ENCODE measurements around the gene MAST4. TPM values are rescaled to one million over a fixed set of nuclear protein-coding genes. Genes with fewer than 3 reads are reported as not detected.
A peak's percentile ranks its signal among the peaks of the same experiment; 100 is the strongest.
"Not testable (repeated sequence)": the region's sequence is repeated elsewhere in the genome, so short reads cannot be mapped to it uniquely, and the experiment has no call there.

The MAST4 gene
- total RNA-seq, 2 experiments from 2014 or later = 27.7 to 28.8 TPM

DNA sequence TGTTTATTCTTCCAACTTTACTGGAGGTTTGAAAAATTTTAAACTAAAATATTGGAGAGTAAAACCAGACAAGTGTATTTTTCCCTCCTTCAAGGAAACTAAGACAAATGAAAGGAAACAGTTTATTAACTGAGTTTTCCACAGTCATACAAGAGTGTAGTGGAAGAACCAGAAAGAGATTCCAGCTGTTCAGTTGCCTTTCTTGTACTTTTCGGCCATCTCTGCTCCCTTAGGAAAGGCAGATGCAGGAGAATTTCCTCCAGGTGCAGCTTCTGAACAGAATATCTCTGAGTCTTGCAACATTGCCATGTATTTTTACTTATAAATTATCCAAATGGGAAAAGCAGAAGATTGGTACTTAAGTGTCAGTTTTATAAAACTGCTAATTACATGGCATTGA, 217.1 kb downstream of the MAST4 start:
- intact Hi-C loops (cut with micrococcal nuclease) = loop anchor here (5.0 kb wide), 1 partner anchor 339 kb away; no protein-coding TSS in a partner anchor
- H3K4me1 Mint-ChIP-seq (ENCODE audit: low read depth) = peaks cover 3% of the 10 kb centered on the region
- peaks cover 2% of the 10 kb centered on the region for H3K27me3 Mint-ChIP-seq (ENCODE audit: low read depth)
- no peaks in the 10 kb centered on the region for H3K36me3 Mint-ChIP-seq (ENCODE audit: low read depth)
- no peaks in the 10 kb centered on the region for H3K9me3 Mint-ChIP-seq
- no peak overlapping the region for H3K27ac Mint-ChIP-seq
- no peak for DNase-seq
- H3K4me3 Mint-ChIP-seq = no peak overlapping the region
- CTCF ChIA-PET = interaction anchor here (0.8 to 1.7 kb wide), 3 partner anchors 16 to 50 kb away, joined by 4 to 8 read pairs (median 6); no protein-coding TSS in a partner anchor

DNA sequence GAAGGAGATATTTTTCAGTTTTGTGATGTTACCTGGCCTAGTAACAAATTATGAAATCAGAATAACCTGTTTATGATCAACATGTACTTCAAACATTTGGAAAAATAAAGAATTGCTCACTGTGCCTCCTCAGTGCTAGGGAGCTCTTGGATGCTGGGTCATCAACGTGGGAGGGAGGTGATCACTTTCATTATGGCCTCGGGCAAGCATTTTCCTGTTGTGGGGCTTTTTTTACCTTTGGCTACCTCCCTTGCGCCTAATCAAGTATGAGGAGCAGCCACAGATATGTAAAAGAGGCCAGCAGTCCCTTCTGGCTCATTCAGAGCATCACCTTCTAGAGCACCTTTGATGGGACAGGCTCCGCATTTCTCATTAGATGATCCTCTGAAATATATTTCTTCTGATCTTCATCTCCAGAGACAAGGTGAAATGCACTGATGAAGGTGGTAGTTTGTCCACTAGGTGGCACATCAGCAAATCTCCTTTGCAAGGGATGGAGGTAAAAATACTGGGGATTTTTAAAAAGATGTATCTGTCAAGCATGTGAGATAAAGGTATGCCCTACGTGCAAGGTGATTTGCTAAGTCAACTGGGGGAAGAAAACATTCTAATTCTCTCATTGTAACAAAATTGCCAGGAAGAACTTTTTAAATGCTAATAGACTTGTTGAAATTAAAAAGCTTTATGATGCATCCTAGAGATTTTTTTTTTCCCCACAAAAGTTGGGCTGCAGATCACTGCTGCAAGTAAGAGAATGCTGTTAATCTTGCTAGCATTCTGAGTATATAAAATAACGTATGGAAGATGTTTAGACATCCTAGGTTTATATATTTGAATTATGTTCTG, 218.2 kb downstream of the MAST4 start:
- peaks cover 3% of the 10 kb centered on the region for H3K4me1 Mint-ChIP-seq (ENCODE audit: low read depth)
- CTCF ChIA-PET = interaction anchor here (0.6 to 2.7 kb wide), 15 partner anchors 8 to 394 kb away, joined by 3 to 25 read pairs (median 4); no protein-coding TSS in a partner anchor

DNA sequence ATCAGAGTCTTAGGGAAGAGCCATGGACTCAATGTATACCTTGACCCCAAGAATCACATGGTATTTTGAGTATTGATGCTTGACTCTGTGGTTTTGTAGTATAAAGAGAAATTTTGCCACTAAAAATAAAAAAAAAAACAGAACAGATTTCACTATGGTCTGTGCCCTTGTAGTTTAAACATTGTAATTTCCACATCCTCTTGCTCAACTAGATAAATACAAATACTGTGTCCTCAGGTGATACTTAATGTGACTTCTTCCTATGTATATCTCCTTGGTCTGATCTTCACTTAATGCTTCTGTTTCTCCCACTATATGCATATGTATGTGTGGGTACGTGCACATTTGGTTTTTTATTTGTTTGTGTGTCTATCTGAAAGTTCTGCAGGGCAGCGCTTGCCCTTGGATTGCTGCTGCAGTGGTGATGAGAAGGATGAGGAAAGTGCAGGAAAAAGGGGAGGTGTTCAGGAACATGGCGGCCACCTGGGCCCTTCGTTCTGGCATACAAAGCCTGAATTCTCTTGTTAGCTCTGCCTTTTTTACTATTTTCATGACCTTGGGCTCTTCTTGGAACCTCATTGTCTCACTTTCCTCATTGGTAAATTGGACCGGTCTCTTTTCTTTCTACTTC, 222.2 kb downstream of the MAST4 start:
- intact Hi-C loops (cut with micrococcal nuclease) = no loop called here
- no peak overlapping the region for H3K4me3 Mint-ChIP-seq
- H3K36me3 Mint-ChIP-seq (ENCODE audit: low read depth) = peaks cover 2% of the 10 kb centered on the region
- peaks cover 23% of the 10 kb centered on the region for H3K4me1 Mint-ChIP-seq (ENCODE audit: low read depth)
- no peak for DNase-seq
- H3K27ac Mint-ChIP-seq = peak overlapping the region; percentile 20
- no peaks in the 10 kb centered on the region for H3K27me3 Mint-ChIP-seq (ENCODE audit: low read depth)
- CTCF ChIA-PET = interaction anchor here (0.9 to 1.4 kb wide), 3 partner anchors 22 to 348 kb away, joined by 3 read pairs; no protein-coding TSS in a partner anchor
- no peaks in the 10 kb centered on the region for H3K9me3 Mint-ChIP-seq

More for the DNA sequence above, 218.2 kb downstream of the MAST4 start:
- intact Hi-C loops (cut with micrococcal nuclease) = loop anchor here (1.0 to 5.0 kb wide), 4 partner anchors 16 to 393 kb away; no protein-coding TSS in a partner anchor
- Mint-ChIP-seq H3K36me3 (ENCODE audit: low read depth) (no peaks in the 10 kb centered on the region), H3K4me3 (no peak overlapping the region), H3K27ac (no peak overlapping the region), H3K27me3 (ENCODE audit: low read depth) (no peaks in the 10 kb centered on the region), H3K9me3 (no peaks in the 10 kb centered on the region)
- DNase-seq = peak; percentile 79

DNA sequence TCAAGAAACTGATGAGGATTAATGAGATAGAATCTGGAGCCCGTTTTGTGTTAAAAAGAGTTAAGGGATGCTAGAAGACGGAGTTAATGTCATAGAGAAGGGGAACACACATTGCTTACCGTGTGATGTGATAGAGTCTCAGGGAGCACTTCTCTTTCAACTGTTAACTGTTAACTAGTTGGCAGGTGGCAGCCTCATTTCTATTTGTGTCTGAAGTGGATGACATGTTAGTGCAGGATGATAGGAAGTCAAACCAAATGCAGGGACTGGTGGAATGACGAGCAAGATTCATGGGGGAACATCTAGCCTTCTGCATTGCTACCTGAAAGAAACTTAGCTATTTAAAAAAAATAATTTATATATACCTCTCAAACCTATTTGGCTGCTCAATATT, 222.7 kb downstream of the MAST4 start:
- intact Hi-C loops (cut with micrococcal nuclease) = no loop called here
- no peak for DNase-seq
- CTCF ChIA-PET = no interaction called here
- Mint-ChIP-seq H3K36me3 (ENCODE audit: low read depth) (peaks cover 2% of the 10 kb centered on the region), H3K4me1 (ENCODE audit: low read depth) (peaks cover 26% of the 10 kb centered on the region), H3K27ac (no peak overlapping the region), H3K4me3 (no peak overlapping the region), H3K9me3 (peaks cover 1% of the 10 kb centered on the region), H3K27me3 (ENCODE audit: low read depth) (no peaks in the 10 kb centered on the region)

GRCh38 chr5:66820630-66821207, 224.5 kb downstream of the MAST4 start:
- no peak for DNase-seq
- no peak overlapping the region for H3K4me3 Mint-ChIP-seq
- H3K4me1 Mint-ChIP-seq (ENCODE audit: low read depth) = peaks cover 27% of the 10 kb centered on the region
- H3K27me3 Mint-ChIP-seq (ENCODE audit: low read depth) = no peaks in the 10 kb centered on the region
- no peak overlapping the region for H3K27ac Mint-ChIP-seq
- intact Hi-C loops (cut with micrococcal nuclease) = loop anchor here (1.0 to 10.0 kb wide), 5 partner anchors 9 to 1612 kb away; partner anchors contain the start of genes NLN, SGTB, SHLD3 and TRAPPC13
- peaks cover 1% of the 10 kb centered on the region for H3K9me3 Mint-ChIP-seq
- CTCF ChIA-PET = interaction anchor here (1.1 to 1.5 kb wide), 3 partner anchors 8 to 387 kb away, joined by 3 to 6 read pairs (median 4); no protein-coding TSS in a partner anchor
- H3K36me3 Mint-ChIP-seq (ENCODE audit: low read depth) = peaks cover 2% of the 10 kb centered on the region

DNA sequence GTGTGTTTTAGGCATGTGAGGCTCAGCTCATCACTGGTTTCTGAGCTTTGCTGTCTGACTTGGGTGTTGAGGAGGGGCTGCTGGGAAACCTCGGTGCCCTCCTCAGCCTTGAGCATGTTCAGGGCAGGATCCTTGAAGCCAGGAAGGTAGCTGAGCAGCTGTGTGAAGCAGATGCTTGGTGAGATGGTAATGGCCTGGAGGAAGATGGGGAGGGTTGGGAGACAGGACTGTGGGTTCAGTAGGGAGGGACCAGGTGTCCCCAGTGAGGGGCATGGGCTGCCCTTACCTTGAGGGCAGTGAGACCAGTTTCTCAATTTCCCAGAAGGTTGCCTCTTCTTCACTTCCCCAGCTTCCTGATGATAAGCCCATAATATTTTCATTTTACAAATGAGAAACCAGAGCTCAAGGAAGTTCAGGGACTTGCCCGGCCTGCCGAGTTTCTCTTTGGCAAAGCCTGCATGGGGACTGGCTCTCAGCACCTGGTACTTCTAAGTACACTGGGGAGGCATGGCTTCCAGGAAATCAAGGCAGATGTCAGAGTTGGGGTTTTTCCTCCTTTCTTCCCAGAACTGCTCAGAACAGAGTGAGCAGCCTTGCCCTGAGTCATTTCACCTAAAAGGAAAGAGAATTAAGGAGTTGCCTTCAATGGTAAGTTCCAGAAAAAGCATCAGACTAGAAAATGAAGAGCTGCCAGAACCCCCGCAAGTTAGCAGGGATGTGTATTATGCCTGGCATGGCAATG, 225.7 kb downstream of the MAST4 start:
- intact Hi-C loops (cut with micrococcal nuclease) = loop anchor here (1.0 to 10.0 kb wide), 7 partner anchors 7 to 1610 kb away; partner anchors contain the start of genes NLN, SGTB, SHLD3 and TRAPPC13
- peak; percentile 87 for DNase-seq
- Mint-ChIP-seq H3K27ac (peak overlapping the region; percentile 95), H3K9me3 (peaks cover 1% of the 10 kb centered on the region), H3K4me1 (ENCODE audit: low read depth) (peaks cover 27% of the 10 kb centered on the region), H3K27me3 (ENCODE audit: low read depth) (no peaks in the 10 kb centered on the region), H3K36me3 (ENCODE audit: low read depth) (peaks cover 2% of the 10 kb centered on the region), H3K4me3 (peak overlapping the region; percentile 33)
- CTCF ChIA-PET = interaction anchor here (0.6 to 1.4 kb wide), 3 partner anchors 8 to 515 kb away, joined by 3 to 7 read pairs (median 3); no protein-coding TSS in a partner anchor

GRCh38 chr5:66822906-66823305, 226.7 kb downstream of the MAST4 start:
- peak; percentile 14 for DNase-seq
- H3K36me3 Mint-ChIP-seq (ENCODE audit: low read depth); H3K9me3 Mint-ChIP-seq; H3K27me3 Mint-ChIP-seq (ENCODE audit: low read depth); H3K4me3 Mint-ChIP-seq: not testable (repeated sequence)
- CTCF ChIA-PET = interaction anchor here (1.4 kb wide), 1 partner anchor 516 kb away, joined by 7 read pairs; no protein-coding TSS in a partner anchor
- Mint-ChIP-seq H3K27ac (peak overlapping the region; percentile 95), H3K4me1 (ENCODE audit: low read depth) (peaks cover 29% of the 10 kb centered on the region)
- intact Hi-C loops (cut with micrococcal nuclease) = loop anchor here (1.0 to 10.0 kb wide), 6 partner anchors 17 to 1609 kb away; partner anchors contain the start of genes NLN, SGTB, SHLD3 and TRAPPC13

- Mint-ChIP-seq H3K36me3 (ENCODE audit: low read depth) (peaks cover 2% of the 10 kb centered on the region), H3K4me3 (no peak overlapping the region), H3K9me3 (peaks cover 1% of the 10 kb centered on the region), H3K27ac (peak overlapping the region; percentile 61), H3K27me3 (ENCODE audit: low read depth) (peaks cover 8% of the 10 kb centered on the region), H3K4me1 (ENCODE audit: low read depth) (peaks cover 38% of the 10 kb centered on the region)
- DNase-seq = no peak
- intact Hi-C loops (cut with micrococcal nuclease) = loop anchor here (5.0 to 10.0 kb wide), 4 partner anchors 1100 to 1608 kb away; partner anchors contain the start of genes NLN, SGTB, SHLD3 and TRAPPC13
- CTCF ChIA-PET = interaction anchor here (0.7 to 1.0 kb wide), 2 partner anchors 16 to 420 kb away, joined by 3 read pairs; no protein-coding TSS in a partner anchor
Observed at GRCh38 chr5:66824476-66824875, 228.3 kb downstream of the MAST4 start.

GRCh38 chr5:66826263-66826662, 230.1 kb downstream of the MAST4 start:
- H3K27me3 Mint-ChIP-seq (ENCODE audit: low read depth) = peaks cover 19% of the 10 kb centered on the region
- H3K27ac Mint-ChIP-seq = no peak overlapping the region
- CTCF ChIA-PET = no interaction called here
- peaks cover 1% of the 10 kb centered on the region for H3K9me3 Mint-ChIP-seq
- peaks cover 44% of the 10 kb centered on the region for H3K4me1 Mint-ChIP-seq (ENCODE audit: low read depth)
- H3K4me3 Mint-ChIP-seq = no peak overlapping the region
- intact Hi-C loops (cut with micrococcal nuclease) = loop anchor here (5.0 to 10.0 kb wide), 4 partner anchors 899 to 1429 kb away; partner anchors contain the start of genes ERBIN, NLN, SGTB and SHLD3
- H3K36me3 Mint-ChIP-seq (ENCODE audit: low read depth) = peaks cover 2% of the 10 kb centered on the region
- no peak for DNase-seq

GRCh38 chr5:66826696-66827095, 230.5 kb downstream of the MAST4 start:
- Mint-ChIP-seq H3K36me3 (ENCODE audit: low read depth) (peaks cover 2% of the 10 kb centered on the region), H3K4me3 (no peak overlapping the region), H3K4me1 (ENCODE audit: low read depth) (peaks cover 41% of the 10 kb centered on the region), H3K9me3 (peaks cover 1% of the 10 kb centered on the region), H3K27me3 (ENCODE audit: low read depth) (peaks cover 19% of the 10 kb centered on the region), H3K27ac (no peak overlapping the region)
- CTCF ChIA-PET = interaction anchor here (0.5 to 1.0 kb wide), 2 partner anchors 12 to 39 kb away, joined by 3 to 5 read pairs; no protein-coding TSS in a partner anchor
- no peak for DNase-seq
- intact Hi-C loops (cut with micrococcal nuclease) = loop anchor here (5.0 to 10.0 kb wide), 4 partner anchors 899 to 1428 kb away; partner anchors contain the start of genes ERBIN, NLN, SGTB and SHLD3

DNA sequence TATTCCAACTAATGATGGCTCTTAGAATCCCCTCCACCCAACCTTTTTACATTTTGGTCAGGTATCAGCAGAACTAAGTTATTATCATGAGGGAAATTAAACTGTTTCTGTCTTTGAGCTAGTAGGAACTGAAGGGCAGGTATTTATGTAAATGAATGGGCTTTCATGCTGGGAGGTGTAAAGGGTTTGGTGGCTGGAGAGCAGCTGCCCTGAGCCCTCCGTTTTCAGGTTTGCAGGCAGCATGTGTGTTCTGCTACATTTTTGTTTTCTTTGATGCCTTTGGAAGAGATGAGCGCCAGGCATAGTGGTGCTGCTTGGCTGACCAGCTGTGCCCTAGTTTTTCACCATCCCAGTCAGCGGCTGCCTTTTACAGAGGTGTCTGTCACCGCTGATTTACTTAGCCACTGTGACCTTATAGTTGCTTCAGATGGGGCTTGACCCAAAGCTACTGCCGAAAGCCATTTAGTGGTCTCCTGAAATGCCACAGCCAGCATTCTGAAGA, 231.9 kb downstream of the MAST4 start:
- intact Hi-C loops (cut with micrococcal nuclease) = loop anchor here (1.0 to 10.0 kb wide), 6 partner anchors 339 to 1427 kb away; partner anchors contain the start of genes ERBIN, NLN, SGTB and SHLD3
- Mint-ChIP-seq H3K27me3 (ENCODE audit: low read depth) (peaks cover 25% of the 10 kb centered on the region), H3K4me1 (ENCODE audit: low read depth) (peaks cover 27% of the 10 kb centered on the region), H3K27ac (peak overlapping the region; percentile 84), H3K36me3 (ENCODE audit: low read depth) (no peaks in the 10 kb centered on the region), H3K9me3 (peaks cover 1% of the 10 kb centered on the region), H3K4me3 (peak overlapping the region; percentile 87)
- CTCF ChIA-PET = interaction anchor here (0.7 to 3.3 kb wide), 5 partner anchors 8 to 37 kb away, joined by 3 to 25 read pairs (median 4); no protein-coding TSS in a partner anchor
- no peak for DNase-seq

Measured in activated naive CD4-positive, alpha-beta T cell treated with anti-CD3 and anti-CD28 coated beads for 36 hours (primary cell).